Retina (tissue), 1 donor: ENCODE measurements around the gene SCAPER.
"Not testable (repeated sequence)": the region's sequence is repeated elsewhere in the genome, so short reads cannot be mapped to it uniquely, and the experiment has no call there.

Experiments
- DNase-seq: peaks from one replicate; pipeline ENCODE4 v3.0.0-alpha.2; 2016

Gene SCAPER

GRCh38 chr15:76772776-76773175 is 132.4 kb downstream of the SCAPER start:
- no peak for DNase-seq

DNA sequence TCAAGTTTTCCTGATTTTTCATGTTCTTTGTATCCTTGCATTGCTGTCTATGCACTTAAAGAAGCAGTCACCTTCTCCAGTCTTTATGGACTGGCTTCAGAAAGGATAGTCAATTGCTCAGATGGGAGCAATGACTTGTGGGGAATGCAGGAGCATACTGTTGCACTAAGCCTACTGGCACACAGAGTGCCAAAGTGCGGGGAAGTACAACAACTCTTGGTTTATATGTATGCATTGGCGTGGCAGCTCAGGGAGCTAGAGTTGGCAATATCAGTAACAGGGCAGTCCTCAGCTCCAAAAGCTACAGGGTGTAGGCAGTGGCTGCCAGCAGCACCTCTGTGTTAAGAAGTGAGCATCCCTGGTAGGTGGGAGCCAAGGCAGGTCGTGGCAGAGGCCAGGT is 141.1 kb downstream of the SCAPER start:
- no peak for DNase-seq

GRCh38 chr15:76763554-76763953 is 141.6 kb downstream of the SCAPER start:
- DNase-seq = no peak

GRCh38 chr15:76756381-76756780 is 148.8 kb downstream of the SCAPER start:
- no peak for DNase-seq

DNA sequence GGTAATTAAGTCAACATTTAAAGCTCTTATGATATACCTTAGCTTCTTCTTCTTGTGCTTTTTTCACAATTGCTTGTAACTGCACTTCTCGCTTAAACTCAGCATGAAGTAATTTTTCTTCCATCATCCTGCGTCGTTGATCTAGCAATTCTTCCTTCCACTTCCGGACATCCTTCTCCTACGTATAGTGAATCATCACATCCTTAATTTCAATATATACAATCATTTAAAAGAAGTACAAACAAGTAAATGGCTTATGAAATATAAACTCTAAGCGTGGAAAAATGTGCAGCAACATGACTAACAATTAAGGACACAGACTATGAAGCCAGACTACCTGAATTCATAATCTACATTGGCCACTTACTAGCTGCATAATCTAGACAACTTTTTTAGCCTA is 151.4 kb downstream of the SCAPER start:
- no peak for DNase-seq

DNA sequence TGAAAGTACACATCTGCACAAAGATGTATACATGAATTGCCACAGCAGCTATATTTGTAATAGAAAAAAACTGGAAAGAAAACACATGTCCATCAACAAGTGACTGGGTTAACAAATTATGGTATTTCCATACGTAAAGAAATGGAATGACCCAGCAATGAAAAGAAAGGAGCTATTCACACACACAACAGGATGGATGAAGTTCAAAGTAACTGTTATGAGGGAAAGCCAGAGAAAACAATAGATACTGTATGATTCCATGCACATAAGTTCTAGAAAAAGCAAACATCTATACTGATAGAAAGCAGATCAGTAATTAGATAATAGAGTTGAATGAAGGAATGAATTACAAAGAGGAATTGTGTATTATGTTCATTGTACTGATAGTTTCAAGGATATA is 152.0 kb downstream of the SCAPER start:
- no peak for DNase-seq

- DNase-seq = no peak
Measured at GRCh38 chr15:76752549-76752948, 152.6 kb downstream of the SCAPER start.

DNA sequence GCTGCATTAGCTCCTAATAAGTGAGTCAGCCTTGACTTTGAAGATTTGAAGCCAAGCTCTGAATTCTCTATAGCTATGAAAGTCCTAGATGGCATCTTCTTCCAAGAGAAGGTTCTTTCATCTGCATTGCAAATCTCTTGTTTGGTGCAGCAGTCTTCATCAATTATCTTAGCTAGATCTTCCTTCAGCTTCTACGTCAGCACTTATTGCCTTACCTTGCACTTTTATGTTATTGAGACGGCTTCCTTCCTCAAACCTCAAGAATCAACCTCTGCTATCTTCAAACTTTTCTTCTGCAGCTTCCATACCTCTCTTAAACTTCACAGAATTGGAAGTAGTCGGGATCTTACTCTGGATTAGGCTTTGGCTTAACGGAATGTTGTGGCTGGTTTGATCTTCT is 167.6 kb downstream of the SCAPER start:
- DNase-seq = no peak

GRCh38 chr15:76732321-76732720 is 172.8 kb downstream of the SCAPER start:
- not testable (repeated sequence) for DNase-seq

GRCh38 chr15:76730262-76730661 is 174.9 kb downstream of the SCAPER start:
- DNase-seq = no peak

DNA sequence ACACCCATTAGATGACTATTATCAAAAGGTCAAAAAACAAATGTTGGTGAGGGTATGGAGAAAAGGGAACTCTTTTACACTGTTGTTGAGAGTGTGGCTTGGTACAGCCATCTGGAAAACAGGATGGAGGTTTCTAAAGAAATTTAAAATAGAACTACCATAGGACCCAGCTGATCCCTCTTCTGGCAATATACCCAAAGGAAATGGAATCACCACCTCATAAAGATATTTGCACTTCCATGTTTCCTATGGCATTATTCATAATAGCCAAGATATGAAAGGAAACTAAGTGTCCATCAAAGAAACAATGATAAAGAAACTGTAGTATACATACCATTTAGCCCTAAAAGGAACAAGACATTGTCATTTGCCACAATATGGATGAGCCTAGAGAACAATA is 186.3 kb downstream of the SCAPER start:
- no peak for DNase-seq

DNA sequence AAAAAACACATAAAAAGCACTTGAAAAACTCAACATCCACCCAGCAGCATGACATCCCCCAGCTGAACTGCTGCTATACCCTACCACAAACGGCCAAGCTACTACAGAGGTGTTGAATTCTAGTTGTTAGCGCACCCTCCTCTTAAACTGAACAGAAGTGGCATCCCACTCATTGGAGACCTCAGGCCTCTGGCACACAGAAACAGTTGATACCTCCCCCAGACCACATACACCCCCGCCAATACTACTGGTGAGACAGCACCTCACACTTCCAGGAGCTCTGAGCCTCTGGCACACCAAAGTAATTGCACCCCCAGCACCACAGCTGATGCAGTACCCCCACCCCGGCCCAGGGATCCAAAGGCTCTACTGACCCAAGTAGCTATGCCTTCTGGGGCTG is 190.2 kb downstream of the SCAPER start:
- DNase-seq = no peak

DNA sequence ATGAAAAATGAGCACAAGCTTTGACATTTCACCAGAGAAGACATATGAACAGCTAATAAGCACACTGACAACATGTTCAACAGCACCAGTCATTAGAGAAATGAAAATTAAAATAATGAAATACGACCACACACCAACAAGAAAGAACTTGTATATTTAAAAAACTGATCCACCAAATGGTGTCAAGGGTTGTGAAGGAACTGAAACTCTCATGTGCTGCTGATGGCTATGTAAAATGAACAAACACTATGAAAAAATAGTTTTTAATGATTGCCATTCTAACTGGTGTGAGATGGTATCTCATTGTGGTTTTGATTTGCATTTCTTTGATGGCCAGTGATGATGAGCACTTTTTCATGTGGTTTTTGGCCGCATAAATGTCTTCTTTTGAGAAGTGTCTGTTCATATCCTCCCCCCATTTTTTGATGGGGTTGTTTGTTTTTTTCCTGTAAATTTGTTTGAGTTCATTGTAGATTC is 193.8 kb downstream of the SCAPER start:
- no peak for DNase-seq

DNA sequence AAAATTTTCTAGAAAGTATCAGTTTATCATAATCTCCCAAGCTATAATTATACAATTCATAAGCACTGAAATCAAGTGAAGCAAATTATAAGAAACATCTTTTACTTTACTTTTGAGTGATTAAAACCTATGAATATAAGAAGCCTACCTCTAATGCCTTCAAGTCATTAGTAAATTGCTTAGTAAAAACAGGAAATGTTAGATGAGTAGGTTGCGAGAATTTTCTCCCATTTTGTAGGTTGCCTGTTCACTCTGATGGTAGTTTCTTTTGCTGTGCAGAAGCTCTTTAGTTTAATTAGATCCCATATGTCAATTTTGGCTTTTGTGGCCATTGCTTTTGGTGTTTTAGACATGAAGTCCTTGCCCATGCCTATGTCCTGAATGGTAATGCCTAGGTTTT is 201.1 kb downstream of the SCAPER start:
- not testable (repeated sequence) for DNase-seq

DNA sequence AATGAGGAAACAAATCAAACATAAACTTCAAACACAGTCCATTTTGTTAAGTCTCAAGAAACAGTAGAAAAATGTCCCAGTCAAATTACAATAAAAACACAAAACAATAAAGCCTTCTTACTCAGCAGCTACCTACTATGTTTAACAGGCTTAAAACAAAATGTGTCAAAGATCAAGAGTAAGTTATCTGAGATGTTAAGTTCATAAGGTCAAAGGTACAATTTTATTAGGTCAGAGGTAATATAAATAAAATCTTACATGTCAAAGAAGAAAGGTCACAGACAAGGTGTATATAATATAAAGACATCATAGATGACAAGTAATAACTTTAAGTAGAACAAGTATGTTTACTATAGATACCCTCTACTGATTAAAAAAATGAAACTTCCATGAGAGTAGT is 208.3 kb downstream of the SCAPER start:
- no peak for DNase-seq

GRCh38 chr15:76692546-76692945 is 212.6 kb downstream of the SCAPER start:
- not testable (repeated sequence) for DNase-seq

GRCh38 chr15:76687592-76687991 is 217.5 kb downstream of the SCAPER start:
- not testable (repeated sequence) for DNase-seq

DNA sequence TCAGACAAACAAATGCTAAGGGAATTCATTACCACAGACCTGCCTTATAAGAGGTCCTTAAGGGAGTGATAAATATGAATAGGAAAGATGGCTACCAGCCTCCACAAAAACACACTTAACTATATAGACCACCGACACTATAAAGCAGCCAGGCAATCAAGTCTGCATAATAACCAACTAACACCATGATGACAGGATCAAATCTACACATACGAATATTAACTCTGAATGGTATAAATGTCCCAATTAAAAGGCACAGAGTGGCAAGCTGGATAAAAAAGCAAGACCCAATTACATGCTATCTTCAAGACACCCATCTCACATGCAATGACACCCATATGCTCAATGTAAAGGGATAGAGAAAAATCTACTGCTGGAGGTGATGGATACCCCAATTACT is 221.1 kb downstream of the SCAPER start:
- DNase-seq = no peak

- DNase-seq = no peak
Measured at GRCh38 chr15:76682833-76683232, 222.3 kb downstream of the SCAPER start.

DNA sequence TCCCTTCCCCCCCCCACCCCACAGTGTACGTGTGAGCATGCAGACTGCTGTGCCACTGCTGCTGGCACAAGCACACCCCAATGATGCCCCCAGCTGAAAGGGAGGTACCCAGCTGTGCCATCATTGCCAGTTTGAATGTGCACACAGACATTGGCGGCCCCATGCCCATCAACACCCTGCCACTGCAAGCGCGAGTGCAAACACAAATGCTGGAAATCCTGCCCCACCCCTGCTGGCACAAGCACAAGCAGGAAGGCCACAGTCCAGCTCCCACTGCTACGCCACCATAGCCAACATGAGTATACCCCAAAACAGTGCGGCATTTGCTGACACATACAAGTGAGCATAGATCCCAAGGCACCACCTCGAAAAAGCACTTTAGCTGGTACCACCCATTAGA is 222.9 kb downstream of the SCAPER start:
- DNase-seq = no peak

- DNase-seq = no peak
Measured at GRCh38 chr15:76678766-76679165, 226.4 kb downstream of the SCAPER start.

- no peak for DNase-seq
Measured at GRCh38 chr15:76674883-76675282, 230.3 kb downstream of the SCAPER start.

DNA sequence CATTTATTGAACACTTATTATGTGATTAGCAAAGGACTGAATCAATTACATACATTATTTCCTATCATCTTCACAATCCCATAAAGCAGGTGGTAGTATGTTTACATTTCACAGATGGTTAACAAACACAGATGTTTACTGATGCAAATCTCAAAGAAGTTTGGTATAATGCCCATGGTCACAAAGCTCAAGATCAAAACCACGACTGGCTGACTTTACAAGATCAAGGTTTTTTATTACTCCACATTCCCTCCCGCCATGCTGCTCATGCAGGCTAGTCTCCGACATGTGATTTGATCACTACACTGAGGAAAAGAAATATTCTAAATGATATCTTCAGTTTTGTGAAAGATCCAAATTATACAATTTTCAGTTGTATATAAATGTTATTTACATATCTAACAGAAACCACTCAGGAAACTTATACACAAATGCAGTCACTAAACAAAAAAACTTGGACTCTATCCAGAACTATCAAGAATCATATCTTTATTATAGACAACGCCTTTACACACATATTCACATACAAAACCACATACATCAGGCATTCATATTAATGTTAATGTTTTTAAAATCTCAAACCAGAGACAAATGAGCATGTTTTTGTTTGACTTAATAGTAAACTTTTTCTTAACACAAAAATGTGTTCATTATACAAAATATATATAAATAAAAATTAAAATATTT is 235.5 kb downstream of the SCAPER start:
- no peak for DNase-seq

- no peak for DNase-seq
Measured at GRCh38 chr15:76668900-76669299, 236.2 kb downstream of the SCAPER start.
